Measurements from ENCODE around the gene EXOC2.

DNA sequence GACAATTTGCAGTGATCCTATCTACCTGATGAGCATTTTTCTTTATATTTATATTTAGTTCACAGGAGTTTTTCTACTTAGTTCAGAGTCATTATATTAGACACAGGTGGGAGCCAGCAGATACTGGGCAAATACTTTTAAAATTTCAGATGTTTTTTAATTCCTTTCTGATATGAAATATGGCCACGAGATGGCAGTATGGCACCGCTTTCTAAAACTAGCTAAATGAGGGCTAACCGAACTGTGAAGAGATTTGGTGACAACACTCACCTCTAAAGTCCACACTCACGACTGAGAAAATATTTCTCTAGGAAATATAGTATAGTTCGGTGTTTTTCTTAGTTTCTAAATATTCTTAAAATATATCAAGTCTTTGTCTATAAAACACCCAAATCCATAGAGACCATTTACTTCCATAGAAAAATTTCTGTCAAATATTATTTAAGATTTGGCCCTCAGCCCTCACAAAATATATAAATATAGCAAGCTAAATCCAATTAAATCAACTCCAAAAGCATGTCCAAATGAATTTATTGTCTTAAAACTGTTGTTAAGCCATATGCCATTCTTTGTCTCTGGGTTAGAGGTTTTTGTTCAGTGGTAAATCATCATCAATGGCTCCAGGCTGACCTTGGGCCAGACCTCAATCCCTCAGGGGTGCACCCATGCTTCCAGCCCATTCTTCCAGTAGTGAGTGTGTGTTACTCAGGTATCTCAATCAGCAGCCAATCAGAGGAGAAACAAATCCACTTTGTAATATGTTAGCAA lies 99.6 kb downstream of the EXOC2 start:
- TF ChIP-seq POLR2A (IDR thresholded peaks at IDR 0.05; ENCODE audit: borderline replicate concordance, extremely low read depth, insufficient read depth, insufficient read length) (no peak), RAD21 (IDR thresholded peaks at IDR 0.05; ENCODE audit: low read depth) (peak; percentile 80), ELF1 (IDR thresholded peaks at IDR 0.05; ENCODE audit: borderline replicate concordance, low read depth) (no peak)
- TF ChIP-seq, protein P1, sequence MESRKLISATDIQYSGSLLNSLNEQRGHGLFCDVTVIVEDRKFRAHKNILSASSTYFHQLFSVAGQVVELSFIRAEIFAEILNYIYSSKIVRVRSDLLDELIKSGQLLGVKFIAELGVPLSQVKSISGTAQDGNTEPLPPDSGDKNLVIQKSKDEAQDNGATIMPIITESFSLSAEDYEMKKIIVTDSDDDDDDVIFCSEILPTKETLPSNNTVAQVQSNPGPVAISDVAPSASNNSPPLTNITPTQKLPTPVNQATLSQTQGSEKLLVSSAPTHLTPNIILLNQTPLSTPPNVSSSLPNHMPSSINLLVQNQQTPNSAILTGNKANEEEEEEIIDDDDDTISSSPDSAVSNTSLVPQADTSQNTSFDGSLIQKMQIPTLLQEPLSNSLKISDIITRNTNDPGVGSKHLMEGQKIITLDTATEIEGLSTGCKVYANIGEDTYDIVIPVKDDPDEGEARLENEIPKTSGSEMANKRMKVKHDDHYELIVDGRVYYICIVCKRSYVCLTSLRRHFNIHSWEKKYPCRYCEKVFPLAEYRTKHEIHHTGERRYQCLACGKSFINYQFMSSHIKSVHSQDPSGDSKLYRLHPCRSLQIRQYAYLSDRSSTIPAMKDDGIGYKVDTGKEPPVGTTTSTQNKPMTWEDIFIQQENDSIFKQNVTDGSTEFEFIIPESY (IDR thresholded peaks at IDR 0.05; ENCODE audit: extremely low read depth, insufficient replicate concordance, low read length) = no peak
- TF ChIP-seq, protein P2, sequence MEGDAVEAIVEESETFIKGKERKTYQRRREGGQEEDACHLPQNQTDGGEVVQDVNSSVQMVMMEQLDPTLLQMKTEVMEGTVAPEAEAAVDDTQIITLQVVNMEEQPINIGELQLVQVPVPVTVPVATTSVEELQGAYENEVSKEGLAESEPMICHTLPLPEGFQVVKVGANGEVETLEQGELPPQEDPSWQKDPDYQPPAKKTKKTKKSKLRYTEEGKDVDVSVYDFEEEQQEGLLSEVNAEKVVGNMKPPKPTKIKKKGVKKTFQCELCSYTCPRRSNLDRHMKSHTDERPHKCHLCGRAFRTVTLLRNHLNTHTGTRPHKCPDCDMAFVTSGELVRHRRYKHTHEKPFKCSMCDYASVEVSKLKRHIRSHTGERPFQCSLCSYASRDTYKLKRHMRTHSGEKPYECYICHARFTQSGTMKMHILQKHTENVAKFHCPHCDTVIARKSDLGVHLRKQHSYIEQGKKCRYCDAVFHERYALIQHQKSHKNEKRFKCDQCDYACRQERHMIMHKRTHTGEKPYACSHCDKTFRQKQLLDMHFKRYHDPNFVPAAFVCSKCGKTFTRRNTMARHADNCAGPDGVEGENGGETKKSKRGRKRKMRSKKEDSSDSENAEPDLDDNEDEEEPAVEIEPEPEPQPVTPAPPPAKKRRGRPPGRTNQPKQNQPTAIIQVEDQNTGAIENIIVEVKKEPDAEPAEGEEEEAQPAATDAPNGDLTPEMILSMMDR (IDR thresholded peaks at IDR 0.05 in 2 of 3, conservative IDR thresholded peaks at IDR 0.05 in 1 of 3; ENCODE audit: borderline replicate concordance in 1 of 3, insufficient read depth in 1 of 3, low read depth in 2 of 3, low read length in 2 of 3) = peak; percentile 49 to 75 (median 63); a peak in 5 of 6 replicates
- TF ChIP-seq, protein P3, sequence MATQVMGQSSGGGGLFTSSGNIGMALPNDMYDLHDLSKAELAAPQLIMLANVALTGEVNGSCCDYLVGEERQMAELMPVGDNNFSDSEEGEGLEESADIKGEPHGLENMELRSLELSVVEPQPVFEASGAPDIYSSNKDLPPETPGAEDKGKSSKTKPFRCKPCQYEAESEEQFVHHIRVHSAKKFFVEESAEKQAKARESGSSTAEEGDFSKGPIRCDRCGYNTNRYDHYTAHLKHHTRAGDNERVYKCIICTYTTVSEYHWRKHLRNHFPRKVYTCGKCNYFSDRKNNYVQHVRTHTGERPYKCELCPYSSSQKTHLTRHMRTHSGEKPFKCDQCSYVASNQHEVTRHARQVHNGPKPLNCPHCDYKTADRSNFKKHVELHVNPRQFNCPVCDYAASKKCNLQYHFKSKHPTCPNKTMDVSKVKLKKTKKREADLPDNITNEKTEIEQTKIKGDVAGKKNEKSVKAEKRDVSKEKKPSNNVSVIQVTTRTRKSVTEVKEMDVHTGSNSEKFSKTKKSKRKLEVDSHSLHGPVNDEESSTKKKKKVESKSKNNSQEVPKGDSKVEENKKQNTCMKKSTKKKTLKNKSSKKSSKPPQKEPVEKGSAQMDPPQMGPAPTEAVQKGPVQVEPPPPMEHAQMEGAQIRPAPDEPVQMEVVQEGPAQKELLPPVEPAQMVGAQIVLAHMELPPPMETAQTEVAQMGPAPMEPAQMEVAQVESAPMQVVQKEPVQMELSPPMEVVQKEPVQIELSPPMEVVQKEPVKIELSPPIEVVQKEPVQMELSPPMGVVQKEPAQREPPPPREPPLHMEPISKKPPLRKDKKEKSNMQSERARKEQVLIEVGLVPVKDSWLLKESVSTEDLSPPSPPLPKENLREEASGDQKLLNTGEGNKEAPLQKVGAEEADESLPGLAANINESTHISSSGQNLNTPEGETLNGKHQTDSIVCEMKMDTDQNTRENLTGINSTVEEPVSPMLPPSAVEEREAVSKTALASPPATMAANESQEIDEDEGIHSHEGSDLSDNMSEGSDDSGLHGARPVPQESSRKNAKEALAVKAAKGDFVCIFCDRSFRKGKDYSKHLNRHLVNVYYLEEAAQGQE (IDR thresholded peaks at IDR 0.05; ENCODE audit: low read depth) = no peak

Measured in HCT116 (cell line).